ENCODE measurements around the gene TMEM63C.

The TMEM63C gene

GRCh38 chr14:77225254-77225653 lies 43.7 kb downstream of the TMEM63C start:
- CTCF ChIA-PET = interaction anchor here (0.9 to 2.1 kb wide), 2 partner anchors 12 to 74 kb away, joined by 3 to 8 read pairs; no protein-coding TSS in a partner anchor

More at GRCh38 chr14:77225254-77225653, 43.7 kb downstream of the TMEM63C start:
- Histone ChIP-seq H3K27ac (ENCODE audit: extremely low read depth, low read depth, low read length) (no peak overlapping the region), H3K4me3 (ENCODE audit: low read depth, low read length) (no peak overlapping the region), H3K9me3 (ENCODE audit: control insufficient read depth, insufficient read depth, low read depth, low read length) (no peaks in the 10 kb centered on the region), H3K4me1 (ENCODE audit: control insufficient read depth, insufficient read depth, low read length) (no peaks in the 10 kb centered on the region), H3K36me3 (ENCODE audit: control insufficient read depth in 2 of 2, insufficient read depth in 1 of 2, low read length in 2 of 2) (no peaks in the 10 kb centered on the region)
- POLR2A ChIA-PET = interaction anchor here (0.5 kb wide), 1 partner anchor 121 kb away, joined by 5 read pairs; no protein-coding TSS in a partner anchor
- TF ChIP-seq ZNF214 (tag by site-specific recombination; IDR thresholded peaks at IDR 0.05; ENCODE audit: borderline replicate concordance) (no peak), ZNF449 (tag by site-specific recombination; IDR thresholded peaks at IDR 0.05) (no peak), BCL6B (tag by site-specific recombination; IDR thresholded peaks at IDR 0.05) (no peak), REPIN1 (tag by site-specific recombination; IDR thresholded peaks at IDR 0.05; ENCODE audit: low read depth) (no peak), ZNF146 (tag by site-specific recombination; IDR thresholded peaks at IDR 0.05) (no peak), PRDM10 (tag by site-specific recombination; IDR thresholded peaks at IDR 0.05) (no peak), PATZ1 (tag by site-specific recombination; IDR thresholded peaks at IDR 0.05) (no peak), TSHZ1 (tag by site-specific recombination; IDR thresholded peaks at IDR 0.05; ENCODE audit: borderline replicate concordance) (no peak), ZBTB10 (tag by site-specific recombination; IDR thresholded peaks at IDR 0.05) (no peak), ZNF221 (tag by site-specific recombination; IDR thresholded peaks at IDR 0.05; ENCODE audit: borderline replicate concordance) (no peak), ZBTB49 (tag by site-specific recombination; IDR thresholded peaks at IDR 0.05; ENCODE audit: low read depth) (no peak), ZNF521 (tag by site-specific recombination; IDR thresholded peaks at IDR 0.05) (no peak), YY1 (tag by site-specific recombination; IDR thresholded peaks at IDR 0.05) (no peak), ZNF433 (tag by site-specific recombination; IDR thresholded peaks at IDR 0.05; ENCODE audit: low read depth) (no peak)
